GM19023 (cell line): ENCODE results near the gene PHLDB2.

Source experiments
- ATAC-seq: cut with Tn5 transposase; IDR thresholded peaks from one replicate; pipeline ENCODE4 v1.9.1; 2021; ENCODE audit warnings: mild to moderate bottlenecking, moderate library complexity; ENCODE audit not compliant: unreplicated experiment

Gene PHLDB2

DNA sequence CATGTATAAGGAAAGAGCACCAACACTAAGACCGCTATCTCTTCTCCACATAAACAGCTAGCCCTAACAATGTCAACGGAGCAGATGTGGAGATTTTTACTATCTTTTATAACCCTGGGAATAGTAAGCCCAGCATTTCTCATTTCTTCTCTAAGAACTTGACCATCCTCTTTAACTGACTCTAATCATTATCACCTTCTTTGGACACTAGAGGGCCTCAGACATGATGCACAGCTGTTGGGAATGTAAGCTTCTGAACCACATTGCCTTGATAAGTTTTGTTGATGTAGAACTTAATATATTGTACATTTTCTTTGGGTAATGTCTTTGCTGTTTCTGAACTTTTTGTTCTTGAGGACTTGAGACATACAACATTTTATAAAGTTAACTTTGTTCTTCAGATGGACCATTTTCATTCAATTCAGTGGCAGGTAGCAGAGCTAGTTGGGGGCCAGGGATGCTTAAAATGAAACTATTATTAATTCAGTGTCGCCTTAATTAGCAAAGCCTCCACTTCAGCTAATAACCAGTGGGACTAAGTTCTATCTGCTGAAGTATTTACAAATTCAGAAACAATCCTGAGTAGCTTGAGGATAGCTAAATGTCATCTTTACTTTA, 130.1 kb downstream of the PHLDB2 start:
- ATAC-seq = peak; percentile 96

DNA sequence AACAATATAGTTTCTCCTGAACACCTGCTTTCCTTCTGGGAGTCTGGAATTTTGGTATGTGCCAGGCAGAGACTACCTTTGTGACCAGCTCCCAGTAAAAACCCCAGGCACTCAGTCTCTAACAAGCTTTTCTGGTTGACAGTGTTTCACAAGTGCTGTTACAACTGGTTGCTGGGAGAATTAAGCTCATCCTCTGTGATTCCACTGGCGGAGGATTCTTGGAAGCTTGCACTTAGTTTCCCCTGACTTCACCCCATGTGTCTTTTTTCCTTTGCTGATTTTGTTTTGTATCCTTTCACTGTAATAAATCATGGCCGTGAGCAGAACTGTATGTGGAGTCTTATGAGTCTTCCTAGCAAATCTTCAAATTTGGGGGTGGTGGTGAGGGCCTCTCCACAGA, 134.0 kb downstream of the PHLDB2 start:
- ATAC-seq = no peak

DNA sequence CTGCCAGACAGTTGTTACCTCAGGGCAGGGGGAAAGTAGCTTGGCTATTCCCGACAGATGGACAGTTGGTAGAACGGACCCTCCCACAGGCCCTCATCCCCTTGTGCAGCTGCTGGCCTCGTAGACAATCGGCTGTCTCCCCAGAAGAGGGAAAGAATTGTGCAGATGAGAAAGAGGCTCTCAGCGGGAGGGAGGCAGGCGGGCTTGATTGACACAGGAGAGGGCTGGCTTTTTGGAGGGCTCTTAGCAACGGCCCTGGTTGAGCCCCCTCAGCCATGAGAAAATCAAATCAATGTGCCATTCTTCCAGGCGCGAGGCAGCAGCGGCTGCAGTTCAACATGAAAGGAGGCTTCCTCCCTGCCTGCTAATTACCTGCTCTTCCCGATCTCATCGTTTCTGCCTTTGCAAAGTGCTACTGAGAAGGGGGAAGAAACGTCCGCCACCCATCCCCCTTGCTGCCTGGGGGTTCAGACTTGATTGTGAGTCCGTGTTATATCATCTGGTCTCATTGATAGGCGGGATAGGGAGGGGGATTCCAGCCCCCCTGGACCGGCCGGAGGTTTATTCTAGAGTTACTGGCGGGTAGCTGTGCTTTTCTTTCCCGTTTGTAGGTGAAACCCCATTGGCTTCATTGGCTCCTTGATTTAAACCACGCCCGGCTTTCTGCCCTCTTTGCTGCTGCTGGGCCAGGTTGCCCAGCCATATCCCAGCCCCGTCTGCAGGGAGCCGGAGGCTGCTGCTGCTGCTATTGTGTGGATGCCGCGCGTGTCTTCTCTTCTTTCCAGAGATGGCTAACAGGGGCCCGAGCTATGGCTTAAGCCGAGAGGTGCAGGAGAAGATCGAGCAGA, 139.8 kb downstream of the PHLDB2 start, which contains the start of gene TAGLN3:
Gene TAGLN3, plus strand, starts transcription at position 287 of the 848 bp plus-strand sequence. Its CDS starts 501 bp downstream, at position 788.
- ATAC-seq = peak; percentile 50

DNA sequence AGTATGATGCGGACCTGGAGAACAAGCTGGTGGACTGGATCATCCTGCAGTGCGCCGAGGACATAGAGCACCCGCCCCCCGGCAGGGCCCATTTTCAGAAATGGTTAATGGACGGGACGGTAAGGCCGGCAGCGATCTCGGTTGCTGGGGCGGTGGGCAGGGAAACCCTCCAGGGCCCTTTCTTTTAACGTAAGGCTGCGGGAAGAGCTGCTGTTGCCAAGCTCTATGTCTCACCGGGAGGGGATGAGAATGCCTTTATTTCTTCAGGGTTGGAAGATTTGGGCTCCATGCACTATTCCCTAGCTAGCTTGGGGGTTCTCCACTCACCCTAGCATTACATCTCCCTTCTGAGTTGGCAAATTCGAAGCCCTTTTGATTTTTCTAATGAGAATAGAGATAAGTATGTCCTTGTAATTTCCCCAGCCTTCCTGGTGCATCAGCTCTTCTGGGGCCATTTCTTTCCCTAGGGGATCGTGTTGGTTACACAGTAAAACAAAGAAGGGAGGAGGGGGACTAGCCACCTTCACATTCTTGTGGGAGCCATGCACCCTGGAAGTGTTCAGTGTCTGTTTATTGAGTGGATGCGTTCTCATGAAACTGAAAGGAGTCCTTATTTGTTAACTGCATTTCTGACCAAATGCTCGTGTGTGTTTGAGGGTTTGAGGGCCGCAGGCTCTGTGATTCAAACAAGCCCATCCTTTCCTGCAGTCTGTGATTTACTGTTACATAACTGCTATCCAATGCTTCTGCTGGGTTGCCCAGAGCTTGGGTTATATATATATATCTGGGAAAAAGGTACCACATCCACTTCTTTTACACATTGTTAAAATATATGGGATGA, 140.6 kb downstream of the PHLDB2 start:
- ATAC-seq = peak; percentile 9

- no peak for ATAC-seq
Observed at GRCh38 chr3:112000367-112000771, 141.3 kb downstream of the PHLDB2 start.

DNA sequence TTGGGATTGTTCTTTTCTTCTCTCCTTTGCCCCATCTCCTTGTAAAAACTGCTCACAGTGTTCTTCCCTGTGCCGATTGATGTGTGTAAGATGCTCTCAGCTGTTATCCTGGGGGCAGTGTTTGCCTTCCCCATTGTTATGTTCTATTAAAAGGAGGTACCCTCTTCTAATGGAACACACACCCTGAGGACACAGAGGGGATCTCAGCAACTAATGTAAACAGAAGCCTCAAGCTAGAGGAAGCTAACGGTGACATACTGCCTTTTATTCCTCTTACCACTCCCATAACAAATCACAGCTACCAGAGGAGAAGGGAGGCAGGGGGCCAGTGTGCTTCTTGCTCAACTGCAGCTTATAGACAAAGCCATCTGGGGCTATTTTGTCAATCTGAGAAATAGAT, 141.9 kb downstream of the PHLDB2 start:
- ATAC-seq = no peak

GRCh38 chr3:112001526-112001925, 142.5 kb downstream of the PHLDB2 start:
- ATAC-seq = no peak

GRCh38 chr3:112002096-112002971, 143.3 kb downstream of the PHLDB2 start:
- ATAC-seq = no peak

GRCh38 chr3:112003321-112004080, 144.4 kb downstream of the PHLDB2 start:
- ATAC-seq = no peak

DNA sequence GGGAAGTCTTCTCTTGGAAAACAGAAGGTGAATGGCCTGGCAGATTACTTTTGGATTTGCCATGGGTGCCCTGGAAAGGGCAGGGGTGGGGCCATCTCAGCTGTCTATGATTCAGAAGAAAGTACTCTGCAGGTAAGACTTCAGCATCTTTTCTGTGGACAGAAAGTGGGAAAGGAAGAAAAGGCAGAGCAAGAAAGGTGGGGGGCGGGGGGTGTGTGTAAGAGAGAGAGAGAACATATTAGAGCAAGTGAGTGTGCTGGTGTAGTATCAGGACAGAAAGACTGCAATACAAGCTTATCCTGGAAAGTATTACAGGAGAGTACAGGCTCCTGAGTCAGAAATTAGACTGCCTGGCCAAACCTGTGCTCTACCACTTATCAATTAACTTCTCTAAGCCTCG, 145.1 kb downstream of the PHLDB2 start:
- no peak for ATAC-seq

- ATAC-seq = no peak
Observed at GRCh38 chr3:112004669-112005068, 145.6 kb downstream of the PHLDB2 start.

- ATAC-seq = no peak
Observed at GRCh38 chr3:112005091-112005672, 146.1 kb downstream of the PHLDB2 start.

DNA sequence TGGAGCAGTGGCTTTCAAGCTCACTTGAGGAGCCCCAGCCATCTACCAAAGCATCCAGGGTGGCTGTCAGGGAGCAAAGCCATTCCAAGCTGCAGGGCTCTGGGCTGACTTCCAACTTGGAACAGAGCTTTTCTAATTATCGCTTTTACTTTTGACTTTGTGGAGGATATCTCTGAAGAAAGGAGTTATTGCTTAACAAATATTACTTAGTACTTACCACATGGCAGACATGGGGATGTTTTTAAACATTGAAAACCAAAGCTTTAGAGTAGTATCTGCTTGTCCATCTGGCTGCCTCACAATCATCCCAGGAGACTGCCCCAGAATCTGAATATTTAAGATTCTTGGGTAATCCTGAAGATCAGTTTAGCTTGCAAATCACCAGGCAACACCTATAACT, 148.6 kb downstream of the PHLDB2 start:
- ATAC-seq = no peak

GRCh38 chr3:112009670-112010069, 150.6 kb downstream of the PHLDB2 start:
- no peak for ATAC-seq

GRCh38 chr3:112010636-112011035, 151.6 kb downstream of the PHLDB2 start:
- ATAC-seq = no peak

DNA sequence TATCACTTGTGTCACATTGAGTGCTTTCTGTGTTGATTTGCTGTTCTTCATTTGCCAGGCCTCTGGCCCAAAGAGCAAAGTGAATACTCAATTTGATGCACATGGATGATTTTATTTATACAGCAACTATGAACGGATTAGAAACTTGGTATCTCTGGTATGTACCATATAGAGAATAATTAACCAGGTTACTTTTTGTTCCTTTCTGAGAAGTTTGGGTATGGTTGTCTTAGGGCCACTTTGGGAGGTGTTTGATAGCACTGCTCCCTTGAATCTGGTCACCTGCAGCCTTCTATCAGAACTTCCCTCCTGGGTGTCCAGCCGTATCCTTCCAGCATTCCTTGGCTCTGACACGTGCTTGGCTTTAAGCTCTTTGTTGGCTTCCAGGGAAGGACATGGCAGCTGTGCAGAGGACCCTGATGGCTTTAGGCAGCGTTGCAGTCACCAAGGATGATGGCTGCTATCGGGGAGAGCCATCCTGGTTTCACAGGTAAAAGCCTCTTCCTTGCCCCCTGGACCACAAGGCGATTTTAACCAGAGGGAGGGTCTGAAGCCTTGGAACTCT, 152.4 kb downstream of the PHLDB2 start:
- ATAC-seq = no peak

GRCh38 chr3:112012205-112012992, 153.3 kb downstream of the PHLDB2 start:
- ATAC-seq = no peak
